Stimulated activated CD8-positive, alpha-beta memory T cell treated with anti-CD3 and anti-CD28 coated beads, Interleukin-4, amount 100 ng/mL, for 24 hours (primary cell): ENCODE measurements around the gene CAMK1D.

Source experiments
- DNase-seq: peaks from one replicate; pipeline ENCODE4 v3.0.0-alpha.2; 2020; ENCODE audit warnings: low read depth

CAMK1D gene

GRCh38 chr10:12597176-12597575 lies 247.8 kb downstream of the CAMK1D start:
- no peak for DNase-seq

- no peak for DNase-seq
Observed at GRCh38 chr10:12597788-12598765, 248.7 kb downstream of the CAMK1D start.

DNA sequence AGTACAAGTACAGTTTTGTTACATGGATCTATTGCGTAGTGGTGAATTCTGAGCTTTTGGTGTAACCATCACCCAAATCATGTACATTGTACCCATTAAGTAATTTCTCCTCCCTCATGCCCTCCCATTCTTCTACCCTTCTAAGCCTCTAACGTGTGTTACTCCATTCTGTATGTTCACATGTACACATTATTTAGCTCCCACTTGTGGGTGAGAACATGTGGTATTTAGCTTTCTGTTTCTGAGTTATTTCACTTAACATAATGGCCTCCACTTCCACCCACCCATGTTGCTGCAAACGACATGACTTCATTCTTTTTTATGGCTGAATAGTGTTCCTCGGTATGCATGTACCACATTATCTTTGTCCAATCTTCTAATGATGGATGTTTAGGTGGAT lies 251.3 kb downstream of the CAMK1D start:
- no peak for DNase-seq

DNA sequence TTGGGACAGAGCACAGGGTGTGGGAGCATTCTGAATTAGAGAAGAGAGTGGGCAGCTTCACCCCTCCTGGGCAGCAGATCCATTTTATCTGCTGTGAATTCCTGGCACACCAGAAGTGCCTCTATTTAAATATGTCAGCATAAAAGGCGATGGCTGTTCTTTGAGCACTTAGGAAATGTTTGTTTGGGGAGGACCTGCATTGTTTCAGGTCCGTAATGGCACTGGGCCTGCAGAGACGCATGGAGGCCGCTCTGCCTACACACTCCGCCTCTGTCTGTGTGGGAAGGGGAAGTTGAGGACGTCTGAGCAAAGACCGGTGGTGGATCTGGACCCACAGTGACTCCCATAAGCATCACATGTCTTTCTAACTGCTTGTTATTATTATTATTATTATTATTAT lies 253.2 kb downstream of the CAMK1D start:
- DNase-seq, result no peak

DNA sequence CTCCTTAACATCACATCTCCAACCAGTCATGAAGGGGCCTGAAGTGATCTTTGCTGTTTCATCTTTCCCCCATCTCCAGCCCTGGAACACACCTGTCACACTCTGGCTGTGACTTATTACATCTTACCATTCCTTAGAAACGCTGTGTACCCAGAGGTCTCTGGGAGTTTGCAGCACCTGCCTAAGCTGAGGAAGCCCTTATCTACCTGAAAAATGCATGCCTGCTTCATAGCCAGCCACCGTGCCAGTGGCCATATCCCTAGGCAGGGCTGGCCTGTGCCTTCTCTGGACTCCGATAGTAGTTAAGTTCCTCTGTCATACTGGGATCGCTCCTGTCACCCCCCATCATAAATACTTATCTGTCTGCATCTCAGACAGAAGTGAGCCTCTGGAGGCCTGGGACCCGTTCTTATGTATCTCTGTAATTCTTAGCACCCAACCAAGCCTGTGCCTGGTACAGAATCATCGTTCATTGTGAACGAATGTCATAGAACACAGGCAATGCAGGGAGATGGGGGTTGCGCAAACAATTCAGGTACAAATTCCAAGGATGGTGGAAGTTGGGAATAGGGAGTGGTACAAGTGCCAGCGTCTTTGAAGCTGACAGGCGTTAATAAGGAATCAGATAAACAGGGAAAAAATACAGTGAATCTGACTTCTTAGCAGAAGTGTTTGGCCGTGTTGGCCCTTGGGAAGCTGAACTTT lies 254.6 kb downstream of the CAMK1D start:
- DNase-seq, result no peak

DNA sequence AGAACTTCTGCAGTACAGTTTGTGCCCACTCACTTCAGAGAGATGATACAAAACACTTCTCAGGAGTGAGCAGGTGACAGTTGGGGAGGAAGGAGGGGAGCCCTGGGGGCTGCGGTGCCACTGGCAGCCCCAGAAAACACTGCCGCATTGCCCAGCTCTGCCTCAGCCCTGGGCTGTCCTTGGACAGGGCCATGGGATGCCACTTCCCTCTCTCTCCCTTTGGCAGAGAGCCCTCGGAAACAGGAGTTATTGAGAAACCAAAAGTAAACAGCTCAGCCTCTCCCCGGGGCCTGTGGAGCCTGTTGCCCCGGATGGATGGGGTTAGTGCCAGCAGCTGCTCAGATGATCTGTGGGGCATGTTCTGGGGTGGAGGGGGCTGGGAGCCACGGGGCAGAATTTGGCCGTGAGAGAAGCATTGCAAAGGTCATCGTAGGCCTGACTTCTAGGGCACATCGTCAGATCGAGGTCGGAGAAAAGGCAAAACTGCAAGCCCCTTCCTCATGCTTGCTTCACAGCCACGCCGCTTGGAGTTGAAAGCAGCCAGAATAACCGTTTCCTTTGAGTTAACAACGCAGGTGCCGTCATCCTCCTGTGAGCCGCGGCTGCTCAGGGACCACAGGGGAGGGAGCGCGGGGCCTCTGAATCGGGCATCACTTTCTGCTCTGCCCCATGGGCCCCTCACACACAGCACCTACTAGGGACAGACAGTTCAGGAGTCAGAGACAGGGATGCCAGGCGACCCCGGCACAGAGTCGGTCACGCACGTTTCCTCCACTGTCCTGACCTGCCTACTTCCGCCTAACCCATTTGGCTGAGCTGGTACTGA lies 256.4 kb downstream of the CAMK1D start:
- DNase-seq, result peak; percentile 16

DNA sequence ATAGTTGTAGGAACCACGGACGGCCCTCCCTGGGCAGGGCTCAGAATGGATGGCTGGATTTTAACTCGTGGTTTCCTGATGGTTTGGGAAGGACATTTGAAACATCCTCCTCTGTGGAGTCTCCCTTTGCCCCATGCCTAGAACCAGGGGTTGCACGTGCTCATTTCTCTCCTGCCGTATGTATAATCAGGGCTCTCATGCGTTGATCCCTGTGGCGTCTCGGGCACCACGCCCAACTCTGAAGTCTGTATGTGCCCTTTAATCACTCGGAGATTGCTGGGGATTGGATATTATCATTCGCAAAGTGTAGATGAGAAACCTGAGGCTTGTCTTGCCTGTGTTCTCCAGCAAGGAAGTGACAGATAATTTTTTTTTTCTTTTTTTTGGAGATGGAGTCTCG lies 257.1 kb downstream of the CAMK1D start:
- no peak for DNase-seq

DNA sequence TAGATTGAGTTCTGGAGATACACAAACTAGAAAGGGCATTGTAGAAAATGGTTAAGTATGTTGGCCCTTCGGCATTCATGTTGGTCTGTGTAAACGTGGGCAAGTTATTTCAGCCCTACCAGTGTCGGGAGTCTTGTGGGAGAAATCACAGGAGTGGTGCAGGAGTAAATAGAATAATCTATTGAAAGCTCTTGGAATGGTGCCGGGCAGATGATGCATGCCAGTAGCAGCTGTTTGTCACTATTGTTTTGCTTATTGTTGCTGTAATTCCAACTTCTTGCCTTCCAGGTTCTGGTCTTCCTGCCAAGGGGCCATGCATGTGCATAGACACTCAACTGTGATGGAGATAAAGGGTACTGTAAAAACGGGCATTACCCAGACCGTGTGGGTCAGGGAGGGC lies 259.4 kb downstream of the CAMK1D start:
- DNase-seq, result no peak

DNA sequence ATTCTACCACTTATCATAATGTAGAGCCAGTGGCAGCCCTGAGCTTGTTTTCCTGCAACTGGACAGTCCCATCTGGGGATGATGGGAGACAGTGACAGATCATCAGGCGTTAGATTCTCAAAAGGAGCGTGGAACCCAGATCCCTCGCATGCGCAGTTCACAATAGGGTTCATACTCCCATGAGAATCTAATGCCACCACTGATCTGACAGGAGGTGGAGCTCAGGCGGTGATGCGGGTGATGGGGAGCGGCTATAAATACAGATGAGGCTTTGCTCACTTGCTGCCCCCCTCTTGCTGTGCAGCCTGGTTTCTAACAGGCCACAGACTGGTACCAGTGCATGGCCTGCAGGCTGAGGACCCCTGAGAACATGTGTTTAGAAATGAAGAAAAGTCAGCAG lies 260.1 kb downstream of the CAMK1D start:
- DNase-seq, result no peak

DNA sequence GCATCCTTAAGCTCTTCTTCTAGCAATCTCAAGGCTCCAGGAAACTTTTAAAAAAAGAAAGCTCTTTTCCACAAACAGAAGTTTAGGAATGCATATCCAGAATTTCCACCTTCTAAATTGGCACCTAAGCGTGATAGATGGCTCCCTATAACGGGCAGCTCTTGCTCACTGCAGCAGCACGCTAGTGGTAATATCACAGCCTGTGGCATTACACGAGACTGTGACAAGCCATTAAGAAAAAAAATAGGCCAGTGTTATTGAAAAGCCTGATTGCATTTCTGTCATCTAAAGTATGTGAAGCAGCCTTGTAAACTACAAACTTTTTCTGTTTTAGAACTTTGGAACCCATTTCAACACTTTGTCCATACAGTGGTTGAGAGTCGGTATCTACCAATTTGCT lies 263.8 kb downstream of the CAMK1D start:
- DNase-seq, result no peak

DNA sequence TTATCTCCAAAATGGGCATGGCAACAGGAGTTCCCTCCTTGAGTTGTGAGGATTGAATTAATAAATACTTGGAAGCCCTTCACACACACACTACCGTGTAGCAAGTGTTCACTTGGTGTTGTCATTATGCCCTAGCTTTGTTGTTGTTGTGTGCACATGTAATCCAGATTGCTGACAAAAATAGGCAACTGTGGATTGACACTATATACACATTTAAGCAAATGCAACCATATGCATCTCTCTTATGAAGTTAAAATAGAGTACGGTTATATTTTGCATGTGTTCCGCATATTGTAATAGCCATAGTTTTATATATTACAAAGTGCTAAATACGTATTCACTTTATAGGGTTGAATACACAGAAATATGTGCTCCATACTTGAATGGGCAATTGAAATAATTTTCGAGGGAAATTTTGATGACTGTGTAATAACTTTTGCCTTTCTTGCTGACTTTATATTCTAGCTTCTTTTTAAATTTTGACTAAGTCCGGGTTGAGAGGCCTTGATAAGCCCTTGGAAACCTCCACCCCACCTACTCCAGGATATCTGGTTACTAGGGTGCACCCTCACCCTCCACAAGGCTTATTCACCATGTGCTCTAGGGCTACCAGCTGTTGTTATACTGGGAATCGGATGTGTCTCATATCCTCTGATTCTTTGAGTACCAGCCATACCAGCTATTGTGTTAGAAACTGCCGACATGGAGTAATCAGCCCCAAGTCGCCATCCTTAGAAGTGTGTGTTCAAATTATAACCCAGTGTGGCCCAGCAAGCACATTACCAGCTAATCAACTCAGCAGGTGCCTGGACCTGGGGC lies 265.0 kb downstream of the CAMK1D start:
- DNase-seq, result no peak

DNA sequence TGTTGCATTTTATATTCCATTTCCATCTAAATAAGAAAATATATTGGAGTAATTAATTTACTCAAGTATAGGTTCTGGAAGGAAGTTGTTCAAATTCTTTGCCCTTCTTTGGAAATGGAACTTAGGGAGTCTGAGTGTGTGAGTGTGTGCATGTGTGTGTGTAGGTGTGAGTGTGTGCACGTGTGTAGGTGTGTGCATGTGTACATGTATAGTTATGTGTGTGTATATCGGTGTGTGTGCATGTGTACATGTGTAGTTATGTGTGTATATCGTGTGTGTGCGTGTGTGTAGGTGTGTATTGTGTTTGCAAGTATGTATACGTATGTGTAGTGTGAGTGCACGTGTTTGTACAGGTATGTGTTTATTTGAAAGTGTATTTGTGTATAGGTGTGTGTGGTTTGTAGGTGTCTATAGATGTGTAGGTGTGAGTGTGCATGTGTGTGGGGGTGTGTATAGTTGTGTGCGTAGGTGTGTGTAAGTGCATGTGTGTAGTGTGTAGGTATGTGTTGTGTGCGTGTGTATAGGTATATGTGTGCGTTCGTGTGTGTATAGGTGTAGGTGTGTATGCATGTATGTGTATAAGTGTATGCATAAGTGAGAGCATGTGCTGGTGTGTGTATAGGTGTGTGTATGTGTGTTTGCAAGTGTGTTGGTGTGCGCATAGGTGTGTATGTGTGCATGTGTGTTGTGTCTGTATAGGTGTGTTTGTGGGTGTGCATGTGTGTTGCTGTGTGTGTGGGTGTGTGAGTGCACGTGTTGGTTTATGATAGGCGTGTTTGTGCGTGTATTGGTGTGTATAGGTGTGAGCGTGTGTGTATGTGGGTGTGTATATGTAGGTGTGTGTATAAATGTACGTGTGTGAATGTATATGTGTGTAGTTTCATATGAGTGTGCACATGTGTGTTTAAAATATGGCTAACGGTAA lies 266.2 kb downstream of the CAMK1D start:
- DNase-seq, result no peak

DNA sequence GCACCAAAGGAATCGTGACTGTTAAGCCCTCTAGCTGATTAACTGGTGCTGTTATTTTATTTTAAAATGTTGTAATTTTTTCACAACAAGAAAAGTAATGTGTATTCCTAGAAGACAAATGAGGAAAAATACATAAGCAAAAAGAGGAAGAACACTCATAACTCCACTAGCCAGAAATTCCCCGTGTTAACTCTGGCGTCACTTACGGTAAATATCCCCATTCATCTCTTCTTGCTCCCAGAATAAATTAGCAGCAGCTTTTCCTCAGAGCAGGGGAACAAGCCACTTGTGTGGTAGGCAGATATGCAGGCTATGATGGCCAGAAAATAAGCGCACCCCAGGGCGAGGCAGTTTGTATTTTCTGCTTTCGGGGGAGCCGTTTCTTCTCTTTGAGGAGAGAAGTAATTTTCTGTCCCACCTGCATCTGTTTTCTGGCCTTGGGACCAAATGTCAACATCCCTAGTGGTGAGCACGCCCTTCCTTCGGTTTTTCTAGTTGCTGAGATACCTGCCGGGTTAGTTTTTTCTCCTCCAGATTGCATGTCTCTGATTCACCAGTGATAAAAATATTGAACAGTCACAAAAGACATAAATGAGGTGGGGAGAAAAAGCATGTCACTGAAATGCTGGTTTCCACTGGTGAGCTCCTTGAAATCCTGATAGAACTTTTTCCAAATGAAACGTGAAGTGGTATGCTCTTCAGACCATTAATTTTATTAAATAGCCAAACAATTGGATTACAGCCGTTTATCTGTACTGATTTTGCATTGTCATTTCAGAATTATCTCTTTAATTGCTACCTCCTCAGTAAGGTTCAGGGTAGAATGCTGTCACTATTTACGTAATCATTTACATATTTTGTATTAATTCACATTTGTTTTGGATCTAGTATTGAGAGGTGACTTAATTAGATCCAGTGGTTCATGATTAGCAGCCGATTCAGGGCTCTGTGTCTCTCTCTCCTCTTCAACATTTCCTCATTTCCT lies 268.1 kb downstream of the CAMK1D start:
- no peak for DNase-seq

DNA sequence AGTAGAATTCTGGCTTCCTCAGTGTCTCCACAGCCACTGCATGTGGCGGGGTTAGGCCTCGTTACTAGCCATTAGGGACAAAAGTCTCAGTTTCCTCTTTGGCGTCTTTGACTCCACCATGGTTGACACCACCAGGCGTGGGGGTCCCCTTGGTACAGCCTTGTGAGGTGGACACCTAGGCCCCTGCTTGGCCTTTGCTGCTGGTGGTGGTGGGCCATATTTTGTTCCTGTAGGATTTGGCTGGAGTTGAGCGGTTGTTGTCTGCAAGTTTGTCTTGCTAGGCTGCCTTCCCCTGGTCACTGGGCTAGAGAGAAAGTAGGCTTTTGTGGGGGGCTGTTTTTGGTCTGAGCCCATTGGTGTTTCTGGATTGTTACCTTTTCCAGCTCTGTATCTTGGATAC lies 272.7 kb downstream of the CAMK1D start:
- no peak for DNase-seq

DNA sequence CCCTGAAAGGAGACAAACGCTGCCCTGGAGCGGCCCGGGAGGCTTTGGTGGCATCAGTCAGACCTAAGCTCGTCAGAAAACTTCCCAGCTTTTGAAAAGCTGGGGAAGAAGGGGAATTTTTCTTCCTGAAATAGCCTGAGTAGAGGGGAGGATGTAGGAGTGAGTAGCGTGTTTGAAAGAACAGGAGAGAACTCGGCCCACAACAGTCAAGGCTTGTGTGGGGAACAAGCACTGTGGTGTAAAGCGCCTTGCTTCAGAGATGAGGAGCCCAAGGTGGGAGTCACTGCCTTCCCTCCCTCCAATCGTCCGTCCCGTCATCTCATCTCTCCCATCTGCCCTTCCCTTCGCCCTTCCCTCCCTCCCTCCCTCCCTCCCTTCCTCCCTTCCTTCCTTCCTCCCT lies 273.3 kb downstream of the CAMK1D start:
- no peak for DNase-seq

GRCh38 chr10:12625393-12626023 lies 276.2 kb downstream of the CAMK1D start:
- no peak for DNase-seq

DNA sequence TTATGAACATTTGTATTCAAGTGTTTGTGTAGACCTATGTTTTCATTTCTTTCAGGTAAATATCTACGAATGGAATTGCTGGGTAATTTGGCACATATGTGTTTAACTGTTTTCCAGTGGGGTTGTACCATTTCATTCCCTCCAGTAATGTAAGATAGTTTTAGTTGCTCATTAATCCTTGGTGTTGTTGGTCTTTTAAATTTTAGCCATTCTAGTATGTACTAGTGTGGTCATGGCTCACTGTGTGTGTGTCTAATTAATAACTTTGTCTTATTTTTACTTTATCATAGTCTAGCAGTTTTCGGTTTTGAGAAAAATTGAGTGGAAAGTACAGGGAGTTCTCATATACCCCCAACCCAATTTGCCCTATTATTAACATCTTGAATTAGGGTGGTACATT lies 278.8 kb downstream of the CAMK1D start:
- no peak for DNase-seq

DNA sequence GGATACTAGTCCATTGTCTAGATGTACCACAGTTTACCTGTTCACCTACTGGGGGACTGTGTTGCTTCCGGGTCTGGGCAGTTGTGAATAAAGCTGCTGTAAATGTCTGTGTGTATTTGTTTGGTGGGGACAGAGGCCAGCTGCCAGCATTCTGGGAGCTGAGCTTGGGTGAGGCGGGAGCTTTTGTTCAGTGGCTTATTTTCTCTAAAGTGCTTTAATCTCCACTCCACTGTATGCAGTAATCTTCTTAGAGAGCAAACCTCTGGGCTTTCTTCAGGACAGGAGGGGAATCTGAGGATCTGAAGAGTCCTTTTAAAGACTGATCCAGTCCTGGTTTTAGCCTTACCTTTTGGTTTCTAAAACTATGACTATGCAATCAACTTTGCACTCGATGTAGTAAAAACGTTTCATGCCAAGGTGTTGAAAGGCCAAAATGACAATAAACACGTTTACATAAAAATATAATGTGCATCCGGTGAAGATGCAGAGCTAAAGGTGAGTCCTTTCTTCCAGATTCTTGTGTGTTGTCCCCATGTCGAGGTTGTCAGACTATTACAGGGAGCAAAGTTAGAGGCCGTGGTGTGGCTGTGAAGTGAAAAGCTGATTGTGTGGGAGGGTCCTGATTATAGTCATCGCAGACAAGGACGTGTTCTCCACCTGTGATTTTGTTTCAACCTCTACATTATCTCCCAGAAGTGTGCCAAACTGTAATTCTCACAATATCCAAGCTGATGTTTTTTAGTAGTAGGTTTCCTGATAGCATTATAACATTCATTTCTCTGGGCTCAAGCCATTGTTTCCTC lies 279.8 kb downstream of the CAMK1D start:
- DNase-seq, result no peak
